ENCODE results near the gene ASB18. TPM values are rescaled to one million over a fixed set of nuclear protein-coding genes. Genes with fewer than 3 reads are reported as not detected.

The ASB18 gene
- total RNA-seq, 2 donors from 2014 or later, result 1.9 to 7.6 TPM

- peak; percentile 18 for DNase-seq (ENCODE audit: low spot score)
- no peak overlapping the region for H3K4me3 ChIP-seq
- H3K36me3 ChIP-seq, result no peaks in the 10 kb centered on the region
- TF ChIP-seq, protein P1, sequence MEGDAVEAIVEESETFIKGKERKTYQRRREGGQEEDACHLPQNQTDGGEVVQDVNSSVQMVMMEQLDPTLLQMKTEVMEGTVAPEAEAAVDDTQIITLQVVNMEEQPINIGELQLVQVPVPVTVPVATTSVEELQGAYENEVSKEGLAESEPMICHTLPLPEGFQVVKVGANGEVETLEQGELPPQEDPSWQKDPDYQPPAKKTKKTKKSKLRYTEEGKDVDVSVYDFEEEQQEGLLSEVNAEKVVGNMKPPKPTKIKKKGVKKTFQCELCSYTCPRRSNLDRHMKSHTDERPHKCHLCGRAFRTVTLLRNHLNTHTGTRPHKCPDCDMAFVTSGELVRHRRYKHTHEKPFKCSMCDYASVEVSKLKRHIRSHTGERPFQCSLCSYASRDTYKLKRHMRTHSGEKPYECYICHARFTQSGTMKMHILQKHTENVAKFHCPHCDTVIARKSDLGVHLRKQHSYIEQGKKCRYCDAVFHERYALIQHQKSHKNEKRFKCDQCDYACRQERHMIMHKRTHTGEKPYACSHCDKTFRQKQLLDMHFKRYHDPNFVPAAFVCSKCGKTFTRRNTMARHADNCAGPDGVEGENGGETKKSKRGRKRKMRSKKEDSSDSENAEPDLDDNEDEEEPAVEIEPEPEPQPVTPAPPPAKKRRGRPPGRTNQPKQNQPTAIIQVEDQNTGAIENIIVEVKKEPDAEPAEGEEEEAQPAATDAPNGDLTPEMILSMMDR (IDR thresholded peaks at IDR 0.05), result no peak
- H3K27ac ChIP-seq, result no peak overlapping the region
- H3K4me1 ChIP-seq, result no peaks in the 10 kb centered on the region
- no peaks in the 10 kb centered on the region for H3K27me3 ChIP-seq
- no peaks in the 10 kb centered on the region for H3K9me3 ChIP-seq
These were observed 49.0 kb downstream of the ASB18 start for GRCh38 chr2:236215196-236215595.

DNA sequence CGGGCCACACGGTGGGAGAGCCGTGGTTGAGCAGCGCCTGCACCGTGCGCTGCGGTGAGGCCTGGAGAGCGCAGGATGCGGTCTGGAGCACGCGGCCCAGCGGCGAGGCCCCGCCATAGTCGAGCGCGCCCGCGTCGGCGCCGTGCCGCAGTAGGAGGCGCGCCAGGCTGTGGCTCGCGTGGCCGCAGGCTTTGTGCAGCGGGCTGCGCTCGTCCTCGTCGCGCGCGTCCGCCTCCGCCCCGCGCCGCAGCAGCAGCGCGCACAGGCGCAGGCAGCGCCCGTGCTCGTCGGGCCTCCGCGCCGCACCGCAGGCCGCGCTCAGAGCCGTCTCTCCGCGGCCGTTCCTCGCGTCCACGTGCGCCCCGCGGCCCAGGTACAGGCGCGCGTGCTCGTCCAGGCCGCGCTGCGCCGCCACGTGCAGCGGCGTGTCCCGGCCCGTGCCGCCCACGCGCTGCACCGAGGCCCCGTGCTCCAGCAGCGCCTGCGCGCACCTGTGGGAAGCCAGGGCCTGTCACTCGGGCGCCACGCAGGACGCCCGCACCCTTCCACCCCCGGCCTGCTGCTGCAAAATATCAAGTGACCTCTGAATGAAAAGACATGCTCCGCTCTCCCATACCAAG, 49.7 kb downstream of the ASB18 start:
- H3K36me3 ChIP-seq, result no peaks in the 10 kb centered on the region
- H3K4me3 ChIP-seq, result no peak overlapping the region
- TF ChIP-seq, protein P1 (IDR thresholded peaks at IDR 0.05), result no peak
- H3K4me1 ChIP-seq, result no peaks in the 10 kb centered on the region
- no peak overlapping the region for H3K27ac ChIP-seq
- no peaks in the 10 kb centered on the region for H3K9me3 ChIP-seq
- no peaks in the 10 kb centered on the region for H3K27me3 ChIP-seq
- no peak for DNase-seq (ENCODE audit: low spot score)

GRCh38 chr2:236211296-236211695, 52.9 kb downstream of the ASB18 start:
- Histone ChIP-seq H3K27ac (no peak overlapping the region), H3K27me3 (no peaks in the 10 kb centered on the region), H3K9me3 (peaks cover 0 to 4% of the 10 kb centered on the region in 2 donors), H3K36me3 (no peaks in the 10 kb centered on the region), H3K4me1 (no peaks in the 10 kb centered on the region), H3K4me3 (no peak overlapping the region)
- TF ChIP-seq, protein P1 (IDR thresholded peaks at IDR 0.05), result no peak
- peak; percentile 21 for DNase-seq (ENCODE audit: low spot score)

- DNase-seq (ENCODE audit: low spot score), result no peak
- H3K4me1 ChIP-seq, result no peaks in the 10 kb centered on the region
- TF ChIP-seq, protein P1 (IDR thresholded peaks at IDR 0.05), result no peak
- H3K4me3 ChIP-seq, result no peak overlapping the region
- H3K9me3 ChIP-seq, result peaks cover 0 to 12% of the 10 kb centered on the region in 2 donors
- H3K27me3 ChIP-seq, result no peaks in the 10 kb centered on the region
- H3K27ac ChIP-seq, result no peak overlapping the region
- H3K36me3 ChIP-seq, result no peaks in the 10 kb centered on the region
These were observed 53.7 kb downstream of the ASB18 start for GRCh38 chr2:236210536-236210935.

DNA sequence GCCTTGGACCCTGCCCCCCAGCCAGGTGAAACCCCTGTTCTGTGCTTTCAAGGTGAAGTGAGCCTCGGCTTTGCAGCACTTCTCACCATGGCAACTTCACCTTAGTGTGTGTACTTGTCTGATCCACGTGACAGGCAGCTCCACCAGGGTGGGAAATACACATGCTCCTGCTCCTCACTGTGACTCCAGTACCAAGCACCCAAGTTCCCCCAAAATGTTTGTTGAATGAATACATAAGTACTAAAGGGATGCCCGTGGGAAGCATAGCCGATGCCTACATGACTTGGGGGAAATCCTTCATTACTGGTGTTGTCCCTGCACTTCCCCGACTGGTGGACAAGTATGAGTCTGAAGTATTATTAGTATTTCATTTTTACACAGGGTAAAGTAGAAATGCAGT, 54.2 kb downstream of the ASB18 start:
- Histone ChIP-seq H3K36me3 (no peaks in the 10 kb centered on the region), H3K4me3 (no peak overlapping the region), H3K27me3 (no peaks in the 10 kb centered on the region), H3K4me1 (no peaks in the 10 kb centered on the region), H3K9me3 (peaks cover 0 to 14% of the 10 kb centered on the region in 2 donors), H3K27ac (no peak overlapping the region)
- TF ChIP-seq, protein P1 (IDR thresholded peaks at IDR 0.05), result no peak
- peak; percentile 52 for DNase-seq (ENCODE audit: low spot score)

- no peak overlapping the region for H3K4me3 ChIP-seq
- H3K36me3 ChIP-seq, result no peaks in the 10 kb centered on the region
- H3K27me3 ChIP-seq, result no peaks in the 10 kb centered on the region
- H3K4me1 ChIP-seq, result no peaks in the 10 kb centered on the region
- DNase-seq (ENCODE audit: low spot score), result peak; percentile 11
- H3K27ac ChIP-seq, result no peak overlapping the region
- peaks cover 0 to 14% of the 10 kb centered on the region in 2 donors for H3K9me3 ChIP-seq
- TF ChIP-seq, protein P1 (IDR thresholded peaks at IDR 0.05), result no peak
These were observed 54.7 kb downstream of the ASB18 start for GRCh38 chr2:236209535-236209934.
